Measurements from ENCODE around the gene ATF6B.

DNA sequence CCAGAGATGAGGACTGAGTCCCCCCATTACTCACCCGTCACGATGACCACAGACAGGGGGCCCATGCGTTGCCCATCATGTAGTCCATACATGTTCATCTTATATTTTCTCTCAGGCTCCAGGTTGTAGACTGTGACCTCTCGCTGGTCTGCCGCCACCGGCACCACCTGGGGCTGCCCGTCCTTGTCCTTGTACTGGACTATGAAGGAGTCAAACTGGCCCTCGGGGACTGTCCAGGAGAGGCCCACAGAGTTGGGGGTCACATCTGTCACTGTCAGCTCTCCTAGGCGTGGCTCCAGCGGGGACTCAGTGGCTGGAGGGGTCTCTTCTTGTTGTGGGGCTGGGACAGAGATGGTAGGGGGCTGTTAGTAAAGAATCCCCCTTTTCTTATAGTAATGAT, 54.4 kb downstream of the ATF6B start:
- TF ChIP-seq, protein P1, sequence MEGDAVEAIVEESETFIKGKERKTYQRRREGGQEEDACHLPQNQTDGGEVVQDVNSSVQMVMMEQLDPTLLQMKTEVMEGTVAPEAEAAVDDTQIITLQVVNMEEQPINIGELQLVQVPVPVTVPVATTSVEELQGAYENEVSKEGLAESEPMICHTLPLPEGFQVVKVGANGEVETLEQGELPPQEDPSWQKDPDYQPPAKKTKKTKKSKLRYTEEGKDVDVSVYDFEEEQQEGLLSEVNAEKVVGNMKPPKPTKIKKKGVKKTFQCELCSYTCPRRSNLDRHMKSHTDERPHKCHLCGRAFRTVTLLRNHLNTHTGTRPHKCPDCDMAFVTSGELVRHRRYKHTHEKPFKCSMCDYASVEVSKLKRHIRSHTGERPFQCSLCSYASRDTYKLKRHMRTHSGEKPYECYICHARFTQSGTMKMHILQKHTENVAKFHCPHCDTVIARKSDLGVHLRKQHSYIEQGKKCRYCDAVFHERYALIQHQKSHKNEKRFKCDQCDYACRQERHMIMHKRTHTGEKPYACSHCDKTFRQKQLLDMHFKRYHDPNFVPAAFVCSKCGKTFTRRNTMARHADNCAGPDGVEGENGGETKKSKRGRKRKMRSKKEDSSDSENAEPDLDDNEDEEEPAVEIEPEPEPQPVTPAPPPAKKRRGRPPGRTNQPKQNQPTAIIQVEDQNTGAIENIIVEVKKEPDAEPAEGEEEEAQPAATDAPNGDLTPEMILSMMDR (IDR thresholded peaks at IDR 0.05), result no peak
- TF ChIP-seq POLR2AphosphoS5 (IDR thresholded peaks at IDR 0.05), result no peak

Measured in gastroesophageal sphincter (tissue), 3 donors.